HL-60 (cell line): ENCODE measurements around the gene ZMYND8.

Experiments
- GABPA ChIP-seq: IDR thresholded peaks from 2 replicates; pipeline ENCODE4 v1.6.1; 2012; ENCODE audit warnings: low read depth
- POLR2AphosphoS5 ChIP-seq: IDR thresholded peaks from 2 replicates; pipeline ENCODE4 v1.6.1; 2012; ENCODE audit warnings: low read depth
- SPI1 ChIP-seq: IDR thresholded peaks from 2 replicates; pipeline ENCODE4 v1.6.1; 2012; ENCODE audit warnings: low read depth, mild to moderate bottlenecking, borderline replicate concordance
- TF ChIP-seq, protein P1 (sequence below): IDR thresholded peaks from one replicate; pipeline ENCODE4 v1.5.1; 2011; ENCODE audit warnings: low read length, control low read depth, inconsistent platforms; ENCODE audit not compliant: insufficient read depth
- TF ChIP-seq, protein P2 (sequence below): IDR thresholded peaks from 2 replicates; pipeline ENCODE4 v1.6.1; 2012; ENCODE audit warnings: low read depth; ENCODE audit not compliant: insufficient replicate concordance

DNA sequence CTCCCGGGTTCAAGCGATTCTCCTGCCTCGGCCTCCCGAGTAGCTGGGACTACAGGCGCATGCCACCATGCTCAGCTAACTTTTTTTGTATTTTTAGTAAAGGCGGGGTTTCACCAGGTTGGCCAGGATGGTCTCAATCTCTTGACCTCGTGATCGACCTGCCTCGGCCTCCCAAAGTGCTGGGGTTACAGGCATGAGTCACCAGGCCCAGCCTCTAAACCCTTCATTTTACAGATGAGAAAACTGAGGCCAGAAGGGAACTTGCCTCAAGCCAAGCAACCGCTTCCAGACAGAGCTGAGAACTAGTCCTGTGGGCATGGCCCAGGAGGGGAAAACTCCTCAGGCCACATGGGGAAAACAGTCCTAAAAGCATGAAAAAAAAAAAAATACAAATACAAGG lies 47.1 kb downstream of the ZMYND8 start:
- TF ChIP-seq, protein P1, sequence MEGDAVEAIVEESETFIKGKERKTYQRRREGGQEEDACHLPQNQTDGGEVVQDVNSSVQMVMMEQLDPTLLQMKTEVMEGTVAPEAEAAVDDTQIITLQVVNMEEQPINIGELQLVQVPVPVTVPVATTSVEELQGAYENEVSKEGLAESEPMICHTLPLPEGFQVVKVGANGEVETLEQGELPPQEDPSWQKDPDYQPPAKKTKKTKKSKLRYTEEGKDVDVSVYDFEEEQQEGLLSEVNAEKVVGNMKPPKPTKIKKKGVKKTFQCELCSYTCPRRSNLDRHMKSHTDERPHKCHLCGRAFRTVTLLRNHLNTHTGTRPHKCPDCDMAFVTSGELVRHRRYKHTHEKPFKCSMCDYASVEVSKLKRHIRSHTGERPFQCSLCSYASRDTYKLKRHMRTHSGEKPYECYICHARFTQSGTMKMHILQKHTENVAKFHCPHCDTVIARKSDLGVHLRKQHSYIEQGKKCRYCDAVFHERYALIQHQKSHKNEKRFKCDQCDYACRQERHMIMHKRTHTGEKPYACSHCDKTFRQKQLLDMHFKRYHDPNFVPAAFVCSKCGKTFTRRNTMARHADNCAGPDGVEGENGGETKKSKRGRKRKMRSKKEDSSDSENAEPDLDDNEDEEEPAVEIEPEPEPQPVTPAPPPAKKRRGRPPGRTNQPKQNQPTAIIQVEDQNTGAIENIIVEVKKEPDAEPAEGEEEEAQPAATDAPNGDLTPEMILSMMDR, result no peak
- TF ChIP-seq, protein P2, sequence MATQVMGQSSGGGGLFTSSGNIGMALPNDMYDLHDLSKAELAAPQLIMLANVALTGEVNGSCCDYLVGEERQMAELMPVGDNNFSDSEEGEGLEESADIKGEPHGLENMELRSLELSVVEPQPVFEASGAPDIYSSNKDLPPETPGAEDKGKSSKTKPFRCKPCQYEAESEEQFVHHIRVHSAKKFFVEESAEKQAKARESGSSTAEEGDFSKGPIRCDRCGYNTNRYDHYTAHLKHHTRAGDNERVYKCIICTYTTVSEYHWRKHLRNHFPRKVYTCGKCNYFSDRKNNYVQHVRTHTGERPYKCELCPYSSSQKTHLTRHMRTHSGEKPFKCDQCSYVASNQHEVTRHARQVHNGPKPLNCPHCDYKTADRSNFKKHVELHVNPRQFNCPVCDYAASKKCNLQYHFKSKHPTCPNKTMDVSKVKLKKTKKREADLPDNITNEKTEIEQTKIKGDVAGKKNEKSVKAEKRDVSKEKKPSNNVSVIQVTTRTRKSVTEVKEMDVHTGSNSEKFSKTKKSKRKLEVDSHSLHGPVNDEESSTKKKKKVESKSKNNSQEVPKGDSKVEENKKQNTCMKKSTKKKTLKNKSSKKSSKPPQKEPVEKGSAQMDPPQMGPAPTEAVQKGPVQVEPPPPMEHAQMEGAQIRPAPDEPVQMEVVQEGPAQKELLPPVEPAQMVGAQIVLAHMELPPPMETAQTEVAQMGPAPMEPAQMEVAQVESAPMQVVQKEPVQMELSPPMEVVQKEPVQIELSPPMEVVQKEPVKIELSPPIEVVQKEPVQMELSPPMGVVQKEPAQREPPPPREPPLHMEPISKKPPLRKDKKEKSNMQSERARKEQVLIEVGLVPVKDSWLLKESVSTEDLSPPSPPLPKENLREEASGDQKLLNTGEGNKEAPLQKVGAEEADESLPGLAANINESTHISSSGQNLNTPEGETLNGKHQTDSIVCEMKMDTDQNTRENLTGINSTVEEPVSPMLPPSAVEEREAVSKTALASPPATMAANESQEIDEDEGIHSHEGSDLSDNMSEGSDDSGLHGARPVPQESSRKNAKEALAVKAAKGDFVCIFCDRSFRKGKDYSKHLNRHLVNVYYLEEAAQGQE, result no peak
- TF ChIP-seq GABPA (no peak), POLR2AphosphoS5 (no peak), SPI1 (no peak)
